Measurements from ENCODE around the gene PAWR. TPM values are rescaled to one million over a fixed set of nuclear protein-coding genes. Genes with fewer than 3 reads are reported as not detected.
"Not testable (repeated sequence)": the region's sequence is repeated elsewhere in the genome, so short reads cannot be mapped to it uniquely, and the experiment has no call there.

PAWR gene
- total RNA-seq, 3 donors from 2014 or later (not counting 1 experiment from before 2014, with no cell fraction given) = 3.2 to 8.1 (median 5.3) TPM

- Mint-ChIP-seq H3K27ac (no peak overlapping the region), H3K27me3 (ENCODE audit: low read depth in 2 of 2) (peaks cover 0 to 2% of the 10 kb centered on the region in 2 donors)
- WGBS (ENCODE audit: insufficient coverage) = 64% methylated on average over 2 of the region's 5 CpGs
Observed at GRCh38 chr12:79547044-79547734, 143.6 kb downstream of the PAWR start.

GRCh38 chr12:79546466-79547043, 144.2 kb downstream of the PAWR start:
- Histone ChIP-seq H3K27ac (ENCODE audit: low read length) (no peak overlapping the region), H3K4me1 (ENCODE audit: control insufficient read depth, insufficient read depth, low read length) (no peaks in the 10 kb centered on the region), H3K9me3 (ENCODE audit: control insufficient read depth, insufficient read depth, low read length) (no peaks in the 10 kb centered on the region), H3K27me3 (ENCODE audit: control insufficient read depth, insufficient read depth, low read length) (no peaks in the 10 kb centered on the region), H3K4me3 (ENCODE audit: low read length) (no peak overlapping the region), H3K36me3 (ENCODE audit: control insufficient read depth, insufficient read depth, low read length) (no peaks in the 10 kb centered on the region)
- no peaks in the 10 kb centered on the region for H3K4me1 Mint-ChIP-seq
- no peak overlapping the region for H3K27ac Mint-ChIP-seq
- ATAC-seq = no peak
- H3K27me3 Mint-ChIP-seq (ENCODE audit: low read depth in 2 of 2) = peaks cover 0 to 2% of the 10 kb centered on the region in 2 donors
- no peak for DNase-seq
- intact Hi-C loops (cut with micrococcal nuclease) = loop anchor here (5.0 to 10.0 kb wide), 3 partner anchors 191 to 726 kb away; no protein-coding TSS in a partner anchor
- H3K36me3 Mint-ChIP-seq = no peaks in the 10 kb centered on the region
- WGBS (ENCODE audit: insufficient coverage) = 71% methylated on average over 4 of the region's 5 CpGs
- H3K4me3 Mint-ChIP-seq = no peak overlapping the region
- TF ChIP-seq CTCF (IDR thresholded peaks at IDR 0.05) = no peak
- H3K9me3 Mint-ChIP-seq = no peaks in the 10 kb centered on the region

More at GRCh38 chr12:79547044-79547734, 143.6 kb downstream of the PAWR start:
- Histone ChIP-seq H3K4me3 (ENCODE audit: low read length) (no peak overlapping the region), H3K27ac (ENCODE audit: low read length) (no peak overlapping the region), H3K27me3 (ENCODE audit: control insufficient read depth, insufficient read depth, low read length) (no peaks in the 10 kb centered on the region), H3K9me3 (ENCODE audit: control insufficient read depth, insufficient read depth, low read length) (no peaks in the 10 kb centered on the region), H3K36me3 (ENCODE audit: control insufficient read depth, insufficient read depth, low read length) (no peaks in the 10 kb centered on the region), H3K4me1 (ENCODE audit: control insufficient read depth, insufficient read depth, low read length) (no peaks in the 10 kb centered on the region)
- ATAC-seq (no peak), DNase-seq (no peak)
- Mint-ChIP-seq H3K4me3 (no peak overlapping the region), H3K4me1 (no peaks in the 10 kb centered on the region), H3K9me3 (no peaks in the 10 kb centered on the region), H3K36me3 (no peaks in the 10 kb centered on the region)
- intact Hi-C loops (cut with micrococcal nuclease) = loop anchor here (5.0 to 10.0 kb wide), 3 partner anchors 190 to 725 kb away; no protein-coding TSS in a partner anchor
- no peak for TF ChIP-seq CTCF (IDR thresholded peaks at IDR 0.05)

DNA sequence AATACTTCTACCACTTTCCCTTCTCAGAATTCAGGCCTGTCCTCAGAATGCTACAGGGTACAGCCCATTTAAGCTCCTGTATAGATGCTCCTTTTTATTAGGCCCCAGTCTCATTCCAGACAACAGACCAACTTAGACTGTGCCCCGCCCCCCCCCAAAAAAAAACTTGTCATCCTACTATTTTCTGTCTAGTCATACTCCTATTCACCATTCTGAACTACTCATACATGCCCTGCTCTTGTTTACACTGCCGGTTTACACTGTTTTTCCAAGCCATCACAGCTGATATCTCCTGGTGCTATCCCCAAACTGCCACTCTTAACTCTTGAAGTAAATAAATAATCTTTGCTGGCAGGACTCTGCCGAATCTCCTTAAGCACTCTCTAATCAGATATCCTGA, 146.3 kb downstream of the PAWR start:
- not testable (repeated sequence) for H3K36me3 ChIP-seq (ENCODE audit: control insufficient read depth, insufficient read depth, low read length); H3K4me1 Mint-ChIP-seq; H3K9me3 Mint-ChIP-seq; DNase-seq; H3K9me3 ChIP-seq (ENCODE audit: control insufficient read depth, insufficient read depth, low read length); H3K4me3 ChIP-seq (ENCODE audit: low read length); H3K4me1 ChIP-seq (ENCODE audit: control insufficient read depth, insufficient read depth, low read length); ATAC-seq; H3K27me3 ChIP-seq (ENCODE audit: control insufficient read depth, insufficient read depth, low read length); H3K4me3 Mint-ChIP-seq; H3K36me3 Mint-ChIP-seq; H3K27ac ChIP-seq (ENCODE audit: low read length); H3K27ac Mint-ChIP-seq; H3K27me3 Mint-ChIP-seq (ENCODE audit: low read depth in 2 of 2)
- WGBS (ENCODE audit: insufficient coverage) = 88% methylated on average over 2 of the region's 3 CpGs
- intact Hi-C loops (cut with micrococcal nuclease) = loop anchor here (10.0 kb wide), 1 partner anchor 640 kb away; no protein-coding TSS in a partner anchor

DNA sequence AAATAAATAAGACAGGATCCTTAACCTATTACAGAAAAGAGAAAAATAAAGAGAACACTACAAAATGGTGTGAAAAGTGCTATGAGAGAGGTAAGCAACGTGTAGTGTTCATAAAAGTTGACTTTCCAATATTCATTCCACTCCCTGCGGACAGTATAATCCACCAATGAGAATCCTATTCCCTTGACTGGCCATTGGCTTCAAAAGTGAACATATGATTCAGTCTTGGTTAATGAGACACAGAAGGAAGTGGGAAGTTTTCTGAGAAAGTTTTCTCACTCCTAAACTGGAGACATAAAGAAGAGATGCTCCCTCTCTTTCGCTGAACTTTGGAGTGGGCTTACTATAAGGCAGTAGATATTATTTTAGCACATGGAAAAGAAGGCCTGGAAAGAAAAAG, 153.1 kb downstream of the PAWR start:
- Histone ChIP-seq H3K36me3 (ENCODE audit: control insufficient read depth, insufficient read depth, low read length) (no peaks in the 10 kb centered on the region), H3K4me1 (ENCODE audit: control insufficient read depth, insufficient read depth, low read length) (no peaks in the 10 kb centered on the region), H3K27ac (ENCODE audit: low read length) (no peak overlapping the region), H3K27me3 (ENCODE audit: control insufficient read depth, insufficient read depth, low read length) (no peaks in the 10 kb centered on the region), H3K4me3 (ENCODE audit: low read length) (no peak overlapping the region), H3K9me3 (ENCODE audit: control insufficient read depth, insufficient read depth, low read length) (no peaks in the 10 kb centered on the region)
- H3K9me3 Mint-ChIP-seq = no peaks in the 10 kb centered on the region
- intact Hi-C loops (cut with micrococcal nuclease) = no loop called here
- WGBS (ENCODE audit: insufficient coverage) = 76% methylated on average over 3 of the region's 3 CpGs
- no peak overlapping the region for H3K27ac Mint-ChIP-seq
- no peaks in the 10 kb centered on the region for H3K36me3 Mint-ChIP-seq
- ATAC-seq (no peak), DNase-seq (no peak)
- no peak overlapping the region for H3K4me3 Mint-ChIP-seq
- H3K27me3 Mint-ChIP-seq (ENCODE audit: low read depth in 2 of 2) = peaks cover 0 to 2% of the 10 kb centered on the region in 2 donors
- TF ChIP-seq CTCF (IDR thresholded peaks at IDR 0.05) = no peak
- H3K4me1 Mint-ChIP-seq = no peaks in the 10 kb centered on the region

Data from natural killer cell (primary cell).